Gastroesophageal sphincter (tissue), 3 donors: Measurements from ENCODE around the gene AGAP6.
"Not testable (repeated sequence)": the region's sequence is repeated elsewhere in the genome, so short reads cannot be mapped to it uniquely, and the experiment has no call there.

Experiments
- EP300 ChIP-seq: sonication (generic); formaldehyde crosslinking; IDR thresholded peaks from one replicate; pipeline ENCODE4 v1.6.1; 2017; ENCODE audit warnings: antibody characterized with exemption, mild to moderate bottlenecking
- POLR2A ChIP-seq, 2 donors: fragments of 450-650 bp; IDR thresholded peaks; one replicate each; pipeline ENCODE4 v1.6.1; 2017; ENCODE audit warnings: antibody characterized with exemption in 2 of 2, mild to moderate bottlenecking in 2 of 2, moderate library complexity in 1 of 2
- TF ChIP-seq, protein P1 (sequence below), 4 experiments: fragments of 200-600 bp in 2 of 4; fragments of 450-650 bp in 2 of 4; sonication (generic) in 1 of 4; IDR thresholded peaks; one replicate each; pipeline ENCODE4 v1.5.1; 2017 to 2019; ENCODE audit warnings: antibody characterized with exemption in 4 of 4, mild to moderate bottlenecking in 2 of 4, moderate library complexity in 2 of 4

GRCh38 chr10:50046457-50046856, 58.3 kb downstream of the AGAP6 start:
- not testable (repeated sequence) for TF ChIP-seq POLR2A (IDR thresholded peaks at IDR 0.05); EP300
- TF ChIP-seq, protein P1, sequence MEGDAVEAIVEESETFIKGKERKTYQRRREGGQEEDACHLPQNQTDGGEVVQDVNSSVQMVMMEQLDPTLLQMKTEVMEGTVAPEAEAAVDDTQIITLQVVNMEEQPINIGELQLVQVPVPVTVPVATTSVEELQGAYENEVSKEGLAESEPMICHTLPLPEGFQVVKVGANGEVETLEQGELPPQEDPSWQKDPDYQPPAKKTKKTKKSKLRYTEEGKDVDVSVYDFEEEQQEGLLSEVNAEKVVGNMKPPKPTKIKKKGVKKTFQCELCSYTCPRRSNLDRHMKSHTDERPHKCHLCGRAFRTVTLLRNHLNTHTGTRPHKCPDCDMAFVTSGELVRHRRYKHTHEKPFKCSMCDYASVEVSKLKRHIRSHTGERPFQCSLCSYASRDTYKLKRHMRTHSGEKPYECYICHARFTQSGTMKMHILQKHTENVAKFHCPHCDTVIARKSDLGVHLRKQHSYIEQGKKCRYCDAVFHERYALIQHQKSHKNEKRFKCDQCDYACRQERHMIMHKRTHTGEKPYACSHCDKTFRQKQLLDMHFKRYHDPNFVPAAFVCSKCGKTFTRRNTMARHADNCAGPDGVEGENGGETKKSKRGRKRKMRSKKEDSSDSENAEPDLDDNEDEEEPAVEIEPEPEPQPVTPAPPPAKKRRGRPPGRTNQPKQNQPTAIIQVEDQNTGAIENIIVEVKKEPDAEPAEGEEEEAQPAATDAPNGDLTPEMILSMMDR (IDR thresholded peaks at IDR 0.05) = not testable (repeated sequence)
